HCT116 (cell line): ENCODE data around the gene CYP1A1. TPM values are rescaled to one million over a fixed set of nuclear protein-coding genes. Genes with fewer than 3 reads are reported as not detected.

Experiments used
- ATAC-seq: fragments of 200-7000 bp; cut with Tn5 transposase; 2 replicates; pipeline ENCODE4 v1.9.1; 2020; ENCODE audit warnings: mild to moderate bottlenecking, moderate library complexity
- BruUV-seq: library from RNA; stranded (reverse); fragments of 400-500 nt; replicated peaks from 2 replicates; lab custom pipeline; 2021; lab: Mats Ljungman, UMichigan
- CTCF ChIA-PET: fragments of 300-600 bp; sonication (Branson Sonifier 250); formaldehyde crosslinking; loops from one replicate; lab custom pipeline; 2021; ENCODE audit warnings: antibody characterized with exemption; lab: Charles Lee
- POLR2A ChIA-PET: fragments of 300-600, 350-600 bp; sonication (Branson Sonifier 250); formaldehyde crosslinking; loops from one replicate; lab custom pipeline; 2021; ENCODE audit warnings: antibody characterized with exemption; lab: Charles Lee
- RAD21 ChIA-PET, 2 experiments: fragments of 300-600 bp; sonication (Branson Sonifier 250); formaldehyde crosslinking; loops; one replicate each; lab custom pipeline; 2023; ENCODE audit warnings: low total read pairs in 2 of 2; ENCODE audit not compliant: uncharacterized antibody in 2 of 2, unreplicated experiment in 2 of 2, low non-redundant PET in 1 of 2; lab: Charles Lee
- DNase-seq: peaks from one replicate; pipeline ENCODE4 v3.0.0-alpha.2; 2010; ENCODE audit warnings: low read depth, low spot score
- H2AFZ ChIP-seq: fragments of 200-600 bp; shearing (Covaris generic), sonication (generic); 2 replicates; pipeline ENCODE4 v1.6.1; 2017; ENCODE audit warnings: low read depth, mixed run types, mixed read lengths, antibody characterized with exemption, low read length; ENCODE audit not compliant: poor library complexity, severe bottlenecking
- H3K27ac ChIP-seq: 2 replicates; pipeline ENCODE4 v1.5.1; 2012; ENCODE audit warnings: low read depth, low read length
- H3K27me3 ChIP-seq: fragments of 200-600 bp; sonication (generic); 2 replicates; pipeline ENCODE4 v1.6.1; 2016; ENCODE audit warnings: mixed run types, low read length, mixed read lengths; ENCODE audit not compliant: insufficient read depth
- H3K36me3 ChIP-seq, 2 experiments: fragments of 200-500 bp in 1 of 2; fragments of 200-600 bp in 1 of 2; sonication (Bioruptor generic) in 1 of 2; sonication (generic) in 1 of 2; 2 replicates each; pipeline versions ENCODE4 v1.5.1 to v1.6.1; 2014 to 2016; ENCODE audit warnings: low read length in 2 of 2, inconsistent platforms in 1 of 2, mixed read lengths in 1 of 2, mixed run types in 1 of 2; ENCODE audit not compliant: insufficient read depth in 2 of 2, control insufficient read depth in 1 of 2
- H3K4me1 ChIP-seq, 2 experiments: fragments of 200-600 bp in 1 of 2; sonication (generic) in 1 of 2; 2 replicates each; pipeline versions ENCODE4 v1.5.1 to v1.6.1; 2012 to 2017; ENCODE audit warnings: low read length in 2 of 2, inconsistent platforms in 1 of 2, mild to moderate bottlenecking in 1 of 2, mixed read lengths in 1 of 2, mixed run types in 1 of 2, moderate library complexity in 1 of 2; ENCODE audit not compliant: insufficient read depth in 2 of 2, control insufficient read depth in 1 of 2
- H3K4me2 ChIP-seq: fragments of 200-600 bp; sonication (generic); 2 replicates; pipeline ENCODE4 v1.6.1; 2017; ENCODE audit warnings: mixed run types, low read length, mixed read lengths
- H3K4me3 ChIP-seq, 2 experiments: fragments of 200-600 bp in 1 of 2; sonication (generic) in 1 of 2; replicated peaks in 1 of 2; 2 replicates each; pipeline ENCODE4 v1.5.1; 2011 to 2016; ENCODE audit warnings: low read length in 2 of 2, control low read depth in 1 of 2, low read depth in 1 of 2, mild to moderate bottlenecking in 1 of 2, mixed read lengths in 1 of 2, mixed run types in 1 of 2
- H3K79me2 ChIP-seq: fragments of 200-600 bp; sonication (generic); 2 replicates; pipeline ENCODE4 v1.6.1; 2017; ENCODE audit warnings: mild to moderate bottlenecking, mixed run types, low read length, moderate library complexity, mixed read lengths; ENCODE audit not compliant: insufficient read depth
- H3K9ac ChIP-seq: fragments of 200-600 bp; sonication (generic); 2 replicates; pipeline ENCODE4 v1.6.1; 2016; ENCODE audit warnings: low read length, mixed read lengths
- H3K9me2 ChIP-seq: fragments of 200-600 bp; sonication (generic), shearing (Covaris generic); 2 replicates; pipeline ENCODE4 v1.6.1; 2017; ENCODE audit warnings: mixed run types, mild to moderate bottlenecking, moderate library complexity; ENCODE audit not compliant: insufficient read depth
- H3K9me3 ChIP-seq, 2 experiments: fragments of 200-500 bp in 1 of 2; fragments of 200-600 bp in 1 of 2; sonication (Bioruptor generic) in 1 of 2; sonication (generic) in 1 of 2; 2 replicates each; pipeline ENCODE4 v1.6.1; 2014 to 2017; ENCODE audit warnings: low read length in 2 of 2, mixed read lengths in 2 of 2, inconsistent platforms in 1 of 2, low read depth in 1 of 2, mild to moderate bottlenecking in 1 of 2, mixed run types in 1 of 2, moderate library complexity in 1 of 2; ENCODE audit not compliant: control insufficient read depth in 1 of 2, insufficient read depth in 1 of 2
- H4K20me1 ChIP-seq: fragments of 200-600 bp; sonication (generic), shearing (Covaris generic); 2 replicates; pipeline ENCODE4 v1.6.1; 2017; ENCODE audit warnings: mixed run types, mild to moderate bottlenecking, moderate library complexity; ENCODE audit not compliant: insufficient read depth
- ATF3 ChIP-seq: IDR thresholded peaks from 2 replicates; pipeline ENCODE4 v1.6.1; 2012
- CTCF ChIP-seq, 3 experiments: fragments of 200-600 bp in 1 of 3; sonication (generic) in 1 of 3; IDR thresholded peaks in 2 of 3; conservative IDR thresholded peaks in 1 of 3; 2 replicates each; pipeline ENCODE4 v1.5.1; 2012 to 2017; ENCODE audit warnings: low read depth in 2 of 3, low read length in 2 of 3, antibody characterized with exemption in 1 of 3, borderline replicate concordance in 1 of 3, control low read depth in 1 of 3, mild to moderate bottlenecking in 1 of 3, mixed read lengths in 1 of 3, mixed run types in 1 of 3, moderate library complexity in 1 of 3; ENCODE audit not compliant: insufficient read depth in 1 of 3
- EGR1 ChIP-seq: IDR thresholded peaks from 2 replicates; pipeline ENCODE4 v1.6.1; 2012; ENCODE audit warnings: low read depth
- ELF1 ChIP-seq: IDR thresholded peaks from 2 replicates; pipeline ENCODE4 v1.6.1; 2012; ENCODE audit warnings: low read depth, borderline replicate concordance
- EZH2phosphoT487 ChIP-seq: fragments of 200-600 bp; IDR thresholded peaks from 2 replicates; pipeline ENCODE4 v1.6.1; 2018; ENCODE audit warnings: antibody characterized with exemption, borderline replicate concordance
- POLR2A ChIP-seq: IDR thresholded peaks from 2 replicates; pipeline ENCODE4 v1.7.0; 2011; ENCODE audit warnings: borderline replicate concordance; ENCODE audit not compliant: insufficient read depth, insufficient read length; ENCODE audit errors: extremely low read depth
- RAD21 ChIP-seq: IDR thresholded peaks from 2 replicates; pipeline ENCODE4 v1.6.1; 2012; ENCODE audit warnings: low read depth, mild to moderate bottlenecking
- REST ChIP-seq: IDR thresholded peaks from 2 replicates; pipeline ENCODE4 v1.6.1; 2012; ENCODE audit warnings: low read depth
- SRF ChIP-seq: IDR thresholded peaks from 2 replicates; pipeline ENCODE4 v1.6.1; 2012; ENCODE audit warnings: low read depth
- intact Hi-C: fragments of 100-400 bp; cut with micrococcal nuclease; formaldehyde crosslinking; loops from 2 replicates; pipeline ENCODE4 v1.10.0; 2022
- total RNA-seq: library from RNA; stranded (reverse); gene quantifications from one replicate; pipeline ENCODE4 v1.2.1, GENCODE V29; 2021; ENCODE audit not compliant: unreplicated experiment

The CYP1A1 gene
- total RNA-seq, 1 experiment from 2014 or later: 1.5 TPM

GRCh38 chr15:74696808-74697207, 28.5 kb downstream of the CYP1A1 start:
- Histone ChIP-seq H2AFZ (peak overlapping the region; percentile 34), H3K9me2 (no peaks in the 10 kb centered on the region), H3K4me2 (peak overlapping the region; percentile 93), H3K36me3 (no peaks in the 10 kb centered on the region), H3K27me3 (no peaks in the 10 kb centered on the region; the same call in 1 of the 2 replicates), H4K20me1 (no peaks in the 10 kb centered on the region), H3K4me3 (peak overlapping the region; percentile 72 to 83), H3K9ac (peak overlapping the region; percentile 85), H3K4me1 (peaks cover 5 to 20% of the 10 kb centered on the region in 2 experiments; a peak in 3 of 4 replicates), H3K79me2 (peaks cover 40% of the 10 kb centered on the region), H3K9me3 (no peaks in the 10 kb centered on the region), H3K27ac (no peak overlapping the region)
- ATAC-seq (no peak), DNase-seq (no peak)
- RAD21 ChIA-PET: no interaction called here
- POLR2A ChIA-PET: no interaction called here
- intact Hi-C loops: no loop called here
- no TSS peak for BruUV-seq
- CTCF ChIA-PET: no interaction called here
- TF ChIP-seq EGR1: no peak
- no peak for TF ChIP-seq SRF
- TF ChIP-seq EZH2phosphoT487: no peak

- Histone ChIP-seq H3K9me3 (no peaks in the 10 kb centered on the region), H2AFZ (peak overlapping the region; percentile 93), H4K20me1 (no peaks in the 10 kb centered on the region), H3K4me2 (peak overlapping the region; percentile 93), H3K9ac (peak overlapping the region; percentile 85), H3K79me2 (peaks cover 44% of the 10 kb centered on the region), H3K27me3 (no peaks in the 10 kb centered on the region), H3K36me3 (no peaks in the 10 kb centered on the region), H3K9me2 (no peaks in the 10 kb centered on the region), H3K27ac (peak overlapping the region; percentile 64), H3K4me3 (peak overlapping the region; percentile 72 to 83), H3K4me1 (peaks cover 5 to 20% of the 10 kb centered on the region in 2 experiments; a peak in 3 of 4 replicates)
- intact Hi-C loops: no loop called here
- ChIA-PET CTCF (no interaction called here), POLR2A (no interaction called here), RAD21 (no interaction called here)
- ATAC-seq: peak; percentile 34
- BruUV-seq: TSS peak; percentile 98
- no peak for DNase-seq
- TF ChIP-seq ATF3: no peak
- TF ChIP-seq RAD21: no peak
- TF ChIP-seq ELF1: no peak
- TF ChIP-seq SRF: no peak
- TF ChIP-seq CTCF (IDR thresholded peaks at IDR 0.05 in 2 of 3, conservative IDR thresholded peaks at IDR 0.05 in 1 of 3; ENCODE audit: borderline replicate concordance in 1 of 3, insufficient read depth in 1 of 3, low read depth in 2 of 3, low read length in 2 of 3): no peak
- no peak for TF ChIP-seq POLR2A
- no peak for TF ChIP-seq REST
Observed at GRCh38 chr15:74696398-74696729, 29.0 kb downstream of the CYP1A1 start.
